Measurements from ENCODE around the gene ADAMTS17. TPM values are rescaled to one million over a fixed set of nuclear protein-coding genes. Genes with fewer than 3 reads are reported as not detected.

The ADAMTS17 gene
- polyA plus RNA-seq, 2 of the 4 experiments (the other 2 are of a cell fraction), result 0.05 TPM; not detected in 1

- no peak for FAIRE-seq
- no peak overlapping the region for H3K27ac ChIP-seq
- ChIA-PET POLR2A (no interaction called here), CTCF (interaction anchor here (1.6 kb wide), 1 partner anchor 9 kb away, joined by 3 read pairs; no protein-coding TSS in a partner anchor)
- no peak for ATAC-seq
- TF ChIP-seq HOXB5 (CRISPR knock-in tag; IDR thresholded peaks at IDR 0.05), result no peak
- TF ChIP-seq CHD4 (IDR thresholded peaks at IDR 0.05; ENCODE audit: borderline replicate concordance), result no peak
- no peak for TF ChIP-seq KDM1A (IDR thresholded peaks at IDR 0.05; ENCODE audit: low read depth)
- TF ChIP-seq ATOH8 (CRISPR knock-in tag; IDR thresholded peaks at IDR 0.05; ENCODE audit: low read depth), result no peak
- no peak for TF ChIP-seq EHF (CRISPR knock-in tag; IDR thresholded peaks at IDR 0.05)
- TF ChIP-seq MAFK (IDR thresholded peaks at IDR 0.05; ENCODE audit: partially characterized antibody), result no peak
- TF ChIP-seq E2F6 (IDR thresholded peaks at IDR 0.05; ENCODE audit: borderline replicate concordance, low read depth), result no peak
- no peak for TF ChIP-seq HES2 (IDR thresholded peaks at IDR 0.05)
- TF ChIP-seq HOXB13 (CRISPR knock-in tag; IDR thresholded peaks at IDR 0.05; ENCODE audit: low read depth), result no peak
- TF ChIP-seq BHLHE40 (IDR thresholded peaks at IDR 0.05; ENCODE audit: low read depth, low read length), result no peak
- no peak for TF ChIP-seq RARB (CRISPR knock-in tag; IDR thresholded peaks at IDR 0.05)
- no peak for TF ChIP-seq TP53 (CRISPR knock-in tag; IDR thresholded peaks at IDR 0.05)
- no peak for TF ChIP-seq ZC3H11A (IDR thresholded peaks at IDR 0.05)
- no peak for TF ChIP-seq PHF8 (IDR thresholded peaks at IDR 0.05; ENCODE audit: borderline replicate concordance, low read depth)
- TF ChIP-seq ZFP36 (IDR thresholded peaks at IDR 0.05; ENCODE audit: borderline replicate concordance, partially characterized antibody), result no peak
- TF ChIP-seq NFE2L2 (conservative IDR thresholded peaks at IDR 0.05; ENCODE audit: low read length), result no peak
- no peak for TF ChIP-seq POLR2A (IDR thresholded peaks at IDR 0.05; ENCODE audit: low read length)
- no peak for TF ChIP-seq JUN (IDR thresholded peaks at IDR 0.05)
- TF ChIP-seq FOXS1 (CRISPR knock-in tag; IDR thresholded peaks at IDR 0.05), result no peak
- H3K4me1 ChIP-seq, result no peaks in the 10 kb centered on the region
- WGBS (ENCODE audit: missing lambda C conversion rate), result 50% methylated on average over 35 of the region's 35 CpGs
- no peaks in the 10 kb centered on the region for H3K9me3 ChIP-seq
- H3K4me3 ChIP-seq, result no peak overlapping the region
- no peak overlapping the region for H3K4me2 ChIP-seq
- no peak for DNase-seq (ENCODE audit: low read depth in 1 of 2, low spot score in 1 of 2)
Measured at GRCh38 chr15:100292010-100292409, 49.8 kb downstream of the ADAMTS17 start.

GRCh38 chr15:100291106-100291505 lies 50.7 kb downstream of the ADAMTS17 start:
- WGBS (ENCODE audit: missing lambda C conversion rate), result 3% methylated on average over 2 of the region's 2 CpGs
- ATAC-seq (no peak), FAIRE-seq (no peak), DNase-seq (ENCODE audit: low read depth in 1 of 2, low spot score in 1 of 2) (no peak)
- POLR2A ChIA-PET, result no interaction called here
- no peak overlapping the region for H3K27ac ChIP-seq
- no peak overlapping the region for H3K4me2 ChIP-seq
- no peak for TF ChIP-seq CEBPB (IDR thresholded peaks at IDR 0.05)
- TF ChIP-seq HEYL (CRISPR knock-in tag; IDR thresholded peaks at IDR 0.05), result no peak
- no peak for TF ChIP-seq ZC3H11A (IDR thresholded peaks at IDR 0.05)
- TF ChIP-seq SREBF2 (IDR thresholded peaks at IDR 0.05), result no peak
- TF ChIP-seq POLR2AphosphoS2 (conservative IDR thresholded peaks at IDR 0.05; ENCODE audit: low read length), result no peak
- no peak for TF ChIP-seq PBX3 (IDR thresholded peaks at IDR 0.05)
- TF ChIP-seq RNF2 (IDR thresholded peaks at IDR 0.05; ENCODE audit: borderline replicate concordance, low read depth), result no peak
- no peak for TF ChIP-seq TP53 (CRISPR knock-in tag; IDR thresholded peaks at IDR 0.05)
- no peak for TF ChIP-seq ZFP36 (IDR thresholded peaks at IDR 0.05; ENCODE audit: borderline replicate concordance, partially characterized antibody)
- no peak for TF ChIP-seq ZNF302 (CRISPR knock-in tag; IDR thresholded peaks at IDR 0.05)
- no peak for TF ChIP-seq JUNB (IDR thresholded peaks at IDR 0.05)
- H3K4me1 ChIP-seq, result no peaks in the 10 kb centered on the region
- H3K4me3 ChIP-seq, result no peak overlapping the region
- H3K9me3 ChIP-seq, result no peaks in the 10 kb centered on the region
- CTCF ChIA-PET, result interaction anchor here (1.6 kb wide), 1 partner anchor 9 kb away, joined by 3 read pairs; no protein-coding TSS in a partner anchor

Data from A549 (cell line).